Adrenal gland (tissue), 5 donors: ENCODE measurements around the gene TSPAN2.

Source experiments
- CTCF ChIP-seq, 6 experiments: fragments of 450-650 bp in 4 of 6; fragments of 200-600 bp in 2 of 6; sonication (generic) in 1 of 6; IDR thresholded peaks; 1 replicate in 5 of 6; 2 replicates in 1 of 6; pipeline versions ENCODE4 v1.5.1 to v1.8.0; 2016 to 2021; ENCODE audit warnings: antibody characterized with exemption in 6 of 6, mild to moderate bottlenecking in 2 of 6, moderate library complexity in 1 of 6
- POLR2A ChIP-seq, 2 donors: fragments of 450-650 bp; IDR thresholded peaks; one replicate each; pipeline ENCODE4 v1.6.1; 2017; ENCODE audit warnings: antibody characterized with exemption in 2 of 2, mild to moderate bottlenecking in 2 of 2, moderate library complexity in 1 of 2
- donor health status: DM: no; HTN: no; CAD: no.

GRCh38 chr1:115118086-115118485, 28.8 kb upstream of the TSPAN2 start:
- TF ChIP-seq CTCF (IDR thresholded peaks at IDR 0.05) (no peak), POLR2A (IDR thresholded peaks at IDR 0.05) (no peak)
